ENCODE data around the gene DUOX1. TPM values are rescaled to one million over a fixed set of nuclear protein-coding genes. Genes with fewer than 3 reads are reported as not detected.

The DUOX1 gene
- total RNA-seq, 3 donors from 2014 or later (not counting 1 experiment from before 2014, with no cell fraction given): 0.20 TPM; not detected in 2

DNA sequence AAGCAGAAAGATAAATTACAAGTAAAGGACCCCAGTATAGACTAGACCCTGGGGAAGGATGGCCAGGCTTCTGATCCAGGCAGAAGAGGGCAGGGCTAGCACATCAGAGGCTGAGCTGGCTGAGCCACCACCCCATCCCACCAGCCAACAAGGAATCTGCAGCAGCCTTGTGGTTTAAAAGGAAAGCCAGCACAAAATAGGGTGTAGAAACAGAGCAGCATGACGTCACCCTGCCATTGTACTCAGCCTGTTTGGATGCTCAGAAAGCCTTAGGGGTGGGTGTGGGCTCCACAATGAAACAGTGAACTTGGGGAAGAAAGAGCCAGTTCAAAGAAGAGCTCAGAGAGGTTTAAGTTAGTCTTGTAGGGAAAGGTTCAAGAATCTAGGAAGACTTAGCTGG, 28.2 kb downstream of the DUOX1 start:
- no peak for DNase-seq
- peaks cover 4% of the 10 kb centered on the region for H3K4me1 ChIP-seq (ENCODE audit: control insufficient read depth, insufficient read depth, low read length)
- Mint-ChIP-seq H3K9me3 (no peaks in the 10 kb centered on the region), H3K27ac (no peak overlapping the region), H3K4me1 (peaks cover 14 to 30% of the 10 kb centered on the region in 2 donors), H3K4me3 (no peak overlapping the region), H3K27me3 (ENCODE audit: low read depth in 2 of 2) (no peaks in the 10 kb centered on the region), H3K36me3 (no peaks in the 10 kb centered on the region)
- no peaks in the 10 kb centered on the region for H3K36me3 ChIP-seq (ENCODE audit: control insufficient read depth, insufficient read depth, low read length)
- intact Hi-C loops (cut with micrococcal nuclease): no loop called here
- H3K27me3 ChIP-seq (ENCODE audit: control insufficient read depth, insufficient read depth, low read length): no peaks in the 10 kb centered on the region
- no peak overlapping the region for H3K27ac ChIP-seq (ENCODE audit: low read length)
- TF ChIP-seq, protein P1, sequence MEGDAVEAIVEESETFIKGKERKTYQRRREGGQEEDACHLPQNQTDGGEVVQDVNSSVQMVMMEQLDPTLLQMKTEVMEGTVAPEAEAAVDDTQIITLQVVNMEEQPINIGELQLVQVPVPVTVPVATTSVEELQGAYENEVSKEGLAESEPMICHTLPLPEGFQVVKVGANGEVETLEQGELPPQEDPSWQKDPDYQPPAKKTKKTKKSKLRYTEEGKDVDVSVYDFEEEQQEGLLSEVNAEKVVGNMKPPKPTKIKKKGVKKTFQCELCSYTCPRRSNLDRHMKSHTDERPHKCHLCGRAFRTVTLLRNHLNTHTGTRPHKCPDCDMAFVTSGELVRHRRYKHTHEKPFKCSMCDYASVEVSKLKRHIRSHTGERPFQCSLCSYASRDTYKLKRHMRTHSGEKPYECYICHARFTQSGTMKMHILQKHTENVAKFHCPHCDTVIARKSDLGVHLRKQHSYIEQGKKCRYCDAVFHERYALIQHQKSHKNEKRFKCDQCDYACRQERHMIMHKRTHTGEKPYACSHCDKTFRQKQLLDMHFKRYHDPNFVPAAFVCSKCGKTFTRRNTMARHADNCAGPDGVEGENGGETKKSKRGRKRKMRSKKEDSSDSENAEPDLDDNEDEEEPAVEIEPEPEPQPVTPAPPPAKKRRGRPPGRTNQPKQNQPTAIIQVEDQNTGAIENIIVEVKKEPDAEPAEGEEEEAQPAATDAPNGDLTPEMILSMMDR (IDR thresholded peaks at IDR 0.05): no peak
- H3K9me3 ChIP-seq (ENCODE audit: control insufficient read depth, insufficient read depth, low read length): no peaks in the 10 kb centered on the region
- H3K4me3 ChIP-seq (ENCODE audit: low read length): no peak overlapping the region
- ATAC-seq: no peak
- 66% methylated on average over 1 of the region's 1 CpG for WGBS (ENCODE audit: insufficient coverage)

GRCh38 chr15:45161666-45162065, 31.9 kb downstream of the DUOX1 start:
- 97% methylated on average over 14 of the region's 14 CpGs for WGBS (ENCODE audit: insufficient coverage)
- Mint-ChIP-seq H3K4me3 (no peak overlapping the region), H3K9me3 (no peaks in the 10 kb centered on the region), H3K27ac (no peak overlapping the region), H3K27me3 (ENCODE audit: low read depth in 2 of 2) (no peaks in the 10 kb centered on the region), H3K4me1 (peaks cover 20 to 42% of the 10 kb centered on the region in 2 donors), H3K36me3 (no peaks in the 10 kb centered on the region)
- Histone ChIP-seq H3K4me3 (ENCODE audit: low read length) (no peak overlapping the region), H3K9me3 (ENCODE audit: control insufficient read depth, insufficient read depth, low read length) (no peaks in the 10 kb centered on the region), H3K27ac (ENCODE audit: low read length) (no peak overlapping the region), H3K4me1 (ENCODE audit: control insufficient read depth, insufficient read depth, low read length) (peaks cover 25% of the 10 kb centered on the region), H3K27me3 (ENCODE audit: control insufficient read depth, insufficient read depth, low read length) (no peaks in the 10 kb centered on the region), H3K36me3 (ENCODE audit: control insufficient read depth, insufficient read depth, low read length) (no peaks in the 10 kb centered on the region)
- no peak for DNase-seq
- no peak for ATAC-seq
- TF ChIP-seq, protein P1 (IDR thresholded peaks at IDR 0.05): no peak
- intact Hi-C loops (cut with micrococcal nuclease): no loop called here

- Histone ChIP-seq H3K4me1 (ENCODE audit: control insufficient read depth, insufficient read depth, low read length) (peaks cover 30% of the 10 kb centered on the region), H3K27ac (ENCODE audit: low read length) (no peak overlapping the region), H3K27me3 (ENCODE audit: control insufficient read depth, insufficient read depth, low read length) (no peaks in the 10 kb centered on the region), H3K9me3 (ENCODE audit: control insufficient read depth, insufficient read depth, low read length) (no peaks in the 10 kb centered on the region), H3K4me3 (ENCODE audit: low read length) (no peak overlapping the region), H3K36me3 (ENCODE audit: control insufficient read depth, insufficient read depth, low read length) (no peaks in the 10 kb centered on the region)
- H3K4me3 Mint-ChIP-seq: no peak overlapping the region
- intact Hi-C loops (cut with micrococcal nuclease): loop anchor here (1.0 kb wide), 2 partner anchors 236 to 295 kb away; no protein-coding TSS in a partner anchor
- peaks cover 17 to 42% of the 10 kb centered on the region in 2 donors for H3K4me1 Mint-ChIP-seq
- DNase-seq (peak; percentile 60 to 77), ATAC-seq (peak; percentile 45 to 52 (median 46))
- no peaks in the 10 kb centered on the region for H3K27me3 Mint-ChIP-seq (ENCODE audit: low read depth in 2 of 2)
- peak overlapping the region in 1 of 2 donors; percentile 68 for H3K27ac Mint-ChIP-seq
- H3K36me3 Mint-ChIP-seq: no peaks in the 10 kb centered on the region
- TF ChIP-seq, protein P1 (IDR thresholded peaks at IDR 0.05): peak; percentile 65
- no peaks in the 10 kb centered on the region for H3K9me3 Mint-ChIP-seq
- 15% methylated on average over 7 of the region's 7 CpGs for WGBS (ENCODE audit: insufficient coverage)
Observed at GRCh38 chr15:45162771-45163507, 33.1 kb downstream of the DUOX1 start.

Data from natural killer cell (primary cell).